ENCODE data around the gene ALDH18A1. TPM values are rescaled to one million over a fixed set of nuclear protein-coding genes. Genes with fewer than 3 reads are reported as not detected.
"Not testable (repeated sequence)": the region's sequence is repeated elsewhere in the genome, so short reads cannot be mapped to it uniquely, and the experiment has no call there.

Gene ALDH18A1
- total RNA-seq, 2 donors from 2014 or later = 87.0 to 91.1 TPM

DNA sequence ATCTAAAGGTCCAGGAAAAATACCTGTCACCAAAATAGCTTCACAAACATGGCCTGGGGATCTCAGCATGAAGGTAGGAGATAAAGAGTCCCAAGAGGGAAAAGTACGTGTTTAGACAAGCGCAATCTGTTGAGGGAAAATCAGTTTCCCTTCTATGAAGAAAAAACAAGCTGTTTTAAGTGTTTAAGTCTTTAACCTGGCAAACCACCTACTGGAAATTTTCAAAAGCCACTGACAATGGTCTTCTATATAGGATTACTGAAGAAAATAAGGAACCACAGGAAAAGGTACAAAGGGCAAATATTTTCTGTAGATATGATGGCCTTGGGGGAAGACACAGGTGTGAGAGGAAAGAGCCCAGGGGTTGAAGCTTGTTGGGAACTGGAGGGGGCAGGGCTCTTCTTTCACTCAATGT is 21.2 kb downstream of the ALDH18A1 start:
- DNase-seq (ENCODE audit: low spot score) (no peak), ATAC-seq (no peak)
- Mint-ChIP-seq H3K27ac (no peak overlapping the region), H3K4me3 (no peak overlapping the region), H3K27me3 (no peaks in the 10 kb centered on the region), H3K4me1 (ENCODE audit: low read depth in 2 of 2) (no peaks in the 10 kb centered on the region), H3K9me3 (no peaks in the 10 kb centered on the region), H3K36me3 (peaks cover 36% of the 10 kb centered on the region)

- Mint-ChIP-seq H3K27ac (no peak overlapping the region), H3K27me3 (no peaks in the 10 kb centered on the region)
Measured at GRCh38 chr10:95628786-95629185, 27.7 kb downstream of the ALDH18A1 start.

GRCh38 chr10:95626500-95626899 is 30.0 kb downstream of the ALDH18A1 start:
- Mint-ChIP-seq H3K27me3 (no peaks in the 10 kb centered on the region), H3K4me1 (ENCODE audit: low read depth in 2 of 2) (no peaks in the 10 kb centered on the region), H3K27ac (no peak overlapping the region), H3K4me3 (no peak overlapping the region), H3K36me3 (peaks cover 20% of the 10 kb centered on the region), H3K9me3 (no peaks in the 10 kb centered on the region)
- DNase-seq (ENCODE audit: low spot score) (no peak), ATAC-seq (no peak)

More at GRCh38 chr10:95628786-95629185, 27.7 kb downstream of the ALDH18A1 start:
- Mint-ChIP-seq H3K4me3 (no peak overlapping the region), H3K4me1 (ENCODE audit: low read depth in 2 of 2) (no peaks in the 10 kb centered on the region), H3K9me3 (no peaks in the 10 kb centered on the region), H3K36me3 (peaks cover 29% of the 10 kb centered on the region)
- DNase-seq (ENCODE audit: low spot score) (no peak), ATAC-seq (no peak)

- not testable (repeated sequence) for DNase-seq (ENCODE audit: low spot score); H3K27ac Mint-ChIP-seq; ATAC-seq; H3K9me3 Mint-ChIP-seq; H3K4me3 Mint-ChIP-seq; H3K4me1 Mint-ChIP-seq (ENCODE audit: low read depth in 2 of 2); H3K27me3 Mint-ChIP-seq
- peaks cover 26% of the 10 kb centered on the region for H3K36me3 Mint-ChIP-seq
Measured at GRCh38 chr10:95620415-95620814, 36.1 kb downstream of the ALDH18A1 start.

GRCh38 chr10:95618101-95618500 is 38.4 kb downstream of the ALDH18A1 start:
- ATAC-seq = no peak
- Mint-ChIP-seq H3K4me3 (no peak overlapping the region), H3K36me3 (peaks cover 41% of the 10 kb centered on the region), H3K9me3 (no peaks in the 10 kb centered on the region), H3K27ac (no peak overlapping the region), H3K4me1 (ENCODE audit: low read depth in 2 of 2) (no peaks in the 10 kb centered on the region), H3K27me3 (no peaks in the 10 kb centered on the region)
- DNase-seq (ENCODE audit: low spot score) = no peak

DNA sequence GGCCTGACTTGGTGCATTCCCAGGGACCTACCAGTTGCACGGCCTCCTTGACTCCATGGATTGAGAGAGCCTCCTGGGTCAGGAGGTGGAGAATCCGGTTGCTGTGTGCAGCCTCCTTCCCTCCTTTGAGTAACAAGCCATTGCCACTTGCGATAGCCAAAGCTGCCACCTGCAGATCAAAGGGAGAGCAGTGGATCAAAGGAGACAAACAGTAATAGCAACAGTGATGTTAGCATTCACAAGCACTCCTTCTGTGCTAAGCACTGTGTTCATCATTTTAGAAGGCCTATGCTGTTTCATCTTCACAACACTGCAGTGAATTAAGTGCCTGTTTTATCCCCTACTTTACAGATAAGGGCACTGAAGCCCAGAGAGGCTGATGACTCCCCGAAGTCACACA is 40.1 kb downstream of the ALDH18A1 start:
- H3K27me3 Mint-ChIP-seq = no peaks in the 10 kb centered on the region
- DNase-seq (ENCODE audit: low spot score) = no peak
- no peaks in the 10 kb centered on the region for H3K9me3 Mint-ChIP-seq
- no peak overlapping the region for H3K27ac Mint-ChIP-seq
- H3K36me3 Mint-ChIP-seq = peaks cover 49% of the 10 kb centered on the region
- H3K4me1 Mint-ChIP-seq (ENCODE audit: low read depth in 2 of 2) = no peaks in the 10 kb centered on the region
- H3K4me3 Mint-ChIP-seq = no peak overlapping the region
- peak in 1 of 2 donors; percentile 31 for ATAC-seq

DNA sequence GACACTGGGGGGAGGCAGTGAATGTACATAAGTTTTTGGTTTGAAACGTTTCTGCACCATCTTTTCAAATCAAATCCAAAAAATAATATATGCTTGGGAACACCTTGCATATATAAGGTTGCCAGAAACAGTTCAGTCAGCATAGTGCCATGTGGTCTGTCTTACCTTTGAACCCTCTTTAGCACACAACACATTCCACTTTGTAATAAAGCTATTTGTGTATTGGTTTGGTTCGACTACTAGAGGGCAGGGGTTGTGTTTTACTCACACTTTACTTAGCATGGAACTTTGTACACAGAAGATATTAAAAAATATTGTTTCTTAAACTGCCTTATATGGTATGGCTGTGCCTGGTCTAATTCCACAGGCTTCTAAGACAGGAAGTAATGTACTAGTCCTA is 43.2 kb downstream of the ALDH18A1 start:
- Mint-ChIP-seq H3K9me3 (no peaks in the 10 kb centered on the region), H3K36me3 (peaks cover 39% of the 10 kb centered on the region), H3K4me3 (no peak overlapping the region), H3K27ac (no peak overlapping the region), H3K27me3 (no peaks in the 10 kb centered on the region), H3K4me1 (ENCODE audit: low read depth in 2 of 2) (no peaks in the 10 kb centered on the region)
- no peak for ATAC-seq
- DNase-seq (ENCODE audit: low spot score) = no peak

- H3K4me1 Mint-ChIP-seq (ENCODE audit: low read depth in 2 of 2) = no peaks in the 10 kb centered on the region
- H3K4me3 Mint-ChIP-seq = no peak overlapping the region
- H3K27me3 Mint-ChIP-seq = no peaks in the 10 kb centered on the region
- H3K27ac Mint-ChIP-seq = no peak overlapping the region
- DNase-seq (ENCODE audit: low spot score) = no peak
- H3K36me3 Mint-ChIP-seq = peaks cover 48% of the 10 kb centered on the region
- ATAC-seq = no peak
- no peaks in the 10 kb centered on the region for H3K9me3 Mint-ChIP-seq
Measured at GRCh38 chr10:95610727-95611126, 45.8 kb downstream of the ALDH18A1 start.

DNA sequence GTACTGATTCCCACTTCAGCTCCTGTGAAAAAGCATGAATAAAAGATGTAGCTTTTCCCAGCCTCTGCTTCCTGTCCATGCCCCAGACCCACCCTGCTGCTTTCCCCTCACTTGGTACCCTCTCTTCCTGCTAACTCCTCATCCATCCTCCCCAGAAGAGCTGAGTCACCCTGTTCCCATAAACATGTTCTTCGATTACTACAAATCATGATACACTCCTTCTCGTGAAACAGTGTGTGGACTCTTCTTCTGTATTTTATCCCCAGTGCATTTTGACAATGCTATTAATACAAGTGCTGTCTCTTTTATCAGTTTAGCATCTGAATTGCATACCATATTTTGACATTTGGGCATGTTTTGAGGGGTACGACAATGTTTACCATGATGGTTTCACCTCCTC is 49.6 kb downstream of the ALDH18A1 start:
- H3K4me1 Mint-ChIP-seq (ENCODE audit: low read depth in 2 of 2) = no peaks in the 10 kb centered on the region
- no peak for ATAC-seq
- no peaks in the 10 kb centered on the region for H3K9me3 Mint-ChIP-seq
- DNase-seq (ENCODE audit: low spot score) = no peak
- H3K36me3 Mint-ChIP-seq = peaks cover 23% of the 10 kb centered on the region
- H3K27me3 Mint-ChIP-seq = no peaks in the 10 kb centered on the region
- peak overlapping the region in 1 of 2 donors; percentile 28 for H3K27ac Mint-ChIP-seq
- no peak overlapping the region for H3K4me3 Mint-ChIP-seq

- H3K27ac Mint-ChIP-seq = no peak overlapping the region
- peaks cover 15% of the 10 kb centered on the region for H3K36me3 Mint-ChIP-seq
Measured at GRCh38 chr10:95605163-95605562, 51.3 kb downstream of the ALDH18A1 start.

DNA sequence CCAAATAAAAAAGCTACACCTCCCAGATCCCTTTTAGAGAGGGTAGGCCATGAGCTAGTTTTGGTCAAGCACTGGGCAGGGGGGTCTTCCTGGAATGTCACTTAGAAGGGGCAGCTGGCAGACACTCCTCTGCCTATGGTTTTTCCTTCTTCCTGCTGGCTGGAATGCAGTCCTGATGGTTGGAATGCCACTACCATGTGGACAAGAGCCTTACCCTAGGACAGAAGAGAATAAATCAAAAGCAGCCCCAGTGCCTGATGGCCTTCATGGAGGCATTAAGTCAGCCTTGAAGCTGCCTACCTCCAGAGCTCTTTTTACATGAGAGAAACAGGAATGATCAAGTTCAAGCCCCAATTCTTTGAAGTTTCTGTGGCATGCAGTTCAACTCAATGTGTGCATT is 51.9 kb downstream of the ALDH18A1 start:
- H3K27ac Mint-ChIP-seq = no peak overlapping the region
- ATAC-seq = no peak
- H3K36me3 Mint-ChIP-seq = peaks cover 15% of the 10 kb centered on the region
- no peaks in the 10 kb centered on the region for H3K4me1 Mint-ChIP-seq (ENCODE audit: low read depth in 2 of 2)
- H3K9me3 Mint-ChIP-seq = no peaks in the 10 kb centered on the region
- H3K4me3 Mint-ChIP-seq = no peak overlapping the region
- H3K27me3 Mint-ChIP-seq = no peaks in the 10 kb centered on the region
- DNase-seq (ENCODE audit: low spot score) = no peak

More at GRCh38 chr10:95605163-95605562, 51.3 kb downstream of the ALDH18A1 start:
- no peak overlapping the region for H3K4me3 Mint-ChIP-seq
- no peaks in the 10 kb centered on the region for H3K9me3 Mint-ChIP-seq
- no peaks in the 10 kb centered on the region for H3K4me1 Mint-ChIP-seq (ENCODE audit: low read depth in 2 of 2)
- no peaks in the 10 kb centered on the region for H3K27me3 Mint-ChIP-seq
- ATAC-seq = no peak
- DNase-seq (ENCODE audit: low spot score) = no peak

DNA sequence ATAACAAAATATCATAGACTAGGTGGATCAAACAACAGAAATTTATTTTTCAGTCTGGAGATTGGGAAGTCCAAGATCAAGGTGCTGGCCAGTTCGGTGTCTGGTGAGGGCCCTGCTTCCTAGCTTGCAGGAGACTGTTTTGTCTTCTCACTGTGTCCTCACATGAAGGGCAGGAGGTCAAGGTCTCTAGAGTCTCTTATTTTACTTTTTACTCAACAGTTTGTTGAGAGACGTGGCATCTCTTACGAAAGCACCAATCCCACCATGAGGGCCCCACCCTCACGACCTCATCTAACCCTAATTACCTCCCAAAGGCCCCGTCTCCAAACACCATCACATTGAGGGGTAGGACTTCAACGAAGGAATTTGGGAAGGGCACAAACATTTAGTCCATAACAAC is 54.1 kb downstream of the ALDH18A1 start:
- H3K4me3 Mint-ChIP-seq = no peak overlapping the region
- ATAC-seq (no peak), DNase-seq (ENCODE audit: low spot score) (no peak)
- H3K27me3 Mint-ChIP-seq = no peaks in the 10 kb centered on the region
- H3K4me1 Mint-ChIP-seq (ENCODE audit: low read depth in 2 of 2) = no peaks in the 10 kb centered on the region
- H3K9me3 Mint-ChIP-seq = no peaks in the 10 kb centered on the region
- H3K36me3 Mint-ChIP-seq = peaks cover 7% of the 10 kb centered on the region
- H3K27ac Mint-ChIP-seq = no peak overlapping the region

GRCh38 chr10:95601116-95601719 is 55.3 kb downstream of the ALDH18A1 start:
- Mint-ChIP-seq H3K27ac (no peak overlapping the region), H3K4me3 (no peak overlapping the region), H3K9me3 (no peaks in the 10 kb centered on the region), H3K4me1 (ENCODE audit: low read depth in 2 of 2) (no peaks in the 10 kb centered on the region), H3K36me3 (no peaks in the 10 kb centered on the region), H3K27me3 (peaks cover 0 to 7% of the 10 kb centered on the region in 2 donors)
- peak in 1 of 2 donors; percentile 44 for ATAC-seq
- peak; percentile 63 for DNase-seq (ENCODE audit: low spot score)

- Mint-ChIP-seq H3K27me3 (peaks cover 0 to 10% of the 10 kb centered on the region in 2 donors), H3K4me1 (ENCODE audit: low read depth in 2 of 2) (no peaks in the 10 kb centered on the region), H3K27ac (no peak overlapping the region), H3K36me3 (no peaks in the 10 kb centered on the region), H3K9me3 (no peaks in the 10 kb centered on the region), H3K4me3 (no peak overlapping the region)
- DNase-seq (ENCODE audit: low spot score) (no peak), ATAC-seq (no peak)
Measured at GRCh38 chr10:95600158-95600557, 56.4 kb downstream of the ALDH18A1 start.

DNA sequence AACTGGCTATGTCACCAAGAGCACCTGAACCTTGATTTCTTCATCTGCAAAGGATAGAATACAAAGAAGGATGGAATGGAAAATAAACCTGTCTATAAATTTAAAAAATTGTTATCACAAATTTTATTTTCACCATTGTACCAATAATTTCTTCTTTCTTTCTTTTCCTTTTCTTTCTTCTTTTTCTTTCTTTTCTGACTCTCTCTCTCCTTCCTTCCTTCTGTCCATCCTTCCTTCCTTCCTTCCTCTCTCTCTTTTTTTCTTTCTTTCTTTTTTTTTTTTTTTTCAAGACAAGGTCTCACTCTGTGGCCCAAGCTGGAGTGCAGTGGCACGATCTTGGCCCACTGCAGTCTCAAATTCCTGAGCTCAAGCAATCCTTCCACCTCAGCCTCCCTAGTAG is 58.7 kb downstream of the ALDH18A1 start:
- no peak for ATAC-seq
- Mint-ChIP-seq H3K27ac (no peak overlapping the region), H3K9me3 (no peaks in the 10 kb centered on the region)

More for the DNA sequence above, 58.7 kb downstream of the ALDH18A1 start:
- Mint-ChIP-seq H3K4me3 (no peak overlapping the region), H3K36me3 (no peaks in the 10 kb centered on the region), H3K4me1 (ENCODE audit: low read depth in 2 of 2) (no peaks in the 10 kb centered on the region), H3K27me3 (peaks cover 3 to 10% of the 10 kb centered on the region in 2 donors)
- DNase-seq (ENCODE audit: low spot score) = no peak

Measured in natural killer cell treated with Interleukin-12 subunit alpha and Interleukin-12 subunit beta and Interleukin-15 and Interleukin-18, amount 100 ng/mL, for 72 hours (primary cell).